Subcutaneous abdominal adipose tissue (tissue), 5 donors: ENCODE data around the gene LRTM2.

Experiments used
- H3K27ac ChIP-seq: one replicate; pipeline ENCODE4 v1.7.0; 2013; ENCODE audit warnings: low read depth, mild to moderate bottlenecking, inconsistent platforms, low read length, moderate library complexity
- H3K27me3 ChIP-seq, 5 donors: one replicate each; pipeline ENCODE4 v1.7.0; 2013; ENCODE audit warnings: low read length in 5 of 5, inconsistent platforms in 1 of 5; ENCODE audit not compliant: control insufficient read depth in 5 of 5, insufficient read depth in 4 of 5
- H3K36me3 ChIP-seq, 5 donors: one replicate each; pipeline ENCODE4 v1.7.0; 2013; ENCODE audit warnings: low read length in 5 of 5; ENCODE audit not compliant: control insufficient read depth in 5 of 5, insufficient read depth in 5 of 5
- H3K4me1 ChIP-seq, 5 donors: one replicate each; pipeline ENCODE4 v1.7.0; 2013; ENCODE audit warnings: low read length in 5 of 5, mild to moderate bottlenecking in 3 of 5, moderate library complexity in 1 of 5; ENCODE audit not compliant: control insufficient read depth in 5 of 5, insufficient read depth in 5 of 5
- H3K4me3 ChIP-seq, 5 donors: one replicate each; pipeline ENCODE4 v1.7.0; 2013; ENCODE audit warnings: low read length in 5 of 5, low read depth in 1 of 5
- H3K9ac ChIP-seq, 5 donors: one replicate each; pipeline ENCODE4 v1.7.0; 2013; ENCODE audit warnings: low read length in 5 of 5, mild to moderate bottlenecking in 4 of 5, moderate library complexity in 3 of 5
- H3K9me3 ChIP-seq, 5 donors: one replicate each; pipeline ENCODE4 v1.7.0; 2013; ENCODE audit warnings: low read length in 5 of 5; ENCODE audit not compliant: control insufficient read depth in 5 of 5
- donor health status: healthy.
- donor health status: healthy.
- donor health status: healthy.
- donor health status: healthy.
- donor health status: healthy.

The LRTM2 gene

DNA sequence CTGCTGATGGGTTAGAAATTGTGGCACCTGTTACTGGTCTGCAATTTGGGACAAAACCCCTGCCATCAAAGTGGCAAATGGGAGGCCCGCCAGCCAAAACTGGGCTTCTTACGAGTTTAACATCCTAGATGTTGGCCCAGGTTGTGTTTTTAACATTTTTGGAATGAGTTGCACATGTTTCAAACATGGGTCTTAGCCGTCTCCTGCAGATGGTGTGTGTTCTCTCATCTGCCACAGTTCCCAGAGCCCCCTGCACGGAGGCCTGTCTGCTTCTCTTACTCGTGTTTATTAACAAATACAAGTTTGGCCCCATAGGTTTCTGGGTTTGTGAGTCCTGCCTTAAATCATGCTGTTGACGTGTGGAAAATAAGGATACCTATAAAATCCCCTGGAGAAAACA lies 51.6 kb downstream of the LRTM2 start:
- Histone ChIP-seq H3K9ac (no peak overlapping the region), H3K27me3 (peaks cover 0 to 9% (median 2%) of the 10 kb centered on the region in 5 donors), H3K27ac (no peak overlapping the region), H3K4me1 (no peaks in the 10 kb centered on the region), H3K4me3 (no peak overlapping the region), H3K36me3 (no peaks in the 10 kb centered on the region), H3K9me3 (peaks cover 0 to 20% (median 10%) of the 10 kb centered on the region in 5 donors)

GRCh38 chr12:1872448-1872847 lies 52.1 kb downstream of the LRTM2 start:
- no peak overlapping the region for H3K27ac ChIP-seq
- no peaks in the 10 kb centered on the region for H3K36me3 ChIP-seq
- H3K27me3 ChIP-seq = peaks cover 0 to 13% (median 2%) of the 10 kb centered on the region in 5 donors
- peaks cover 0 to 20% (median 10%) of the 10 kb centered on the region in 5 donors for H3K9me3 ChIP-seq
- no peaks in the 10 kb centered on the region for H3K4me1 ChIP-seq
- no peak overlapping the region for H3K4me3 ChIP-seq
- H3K9ac ChIP-seq = no peak overlapping the region

DNA sequence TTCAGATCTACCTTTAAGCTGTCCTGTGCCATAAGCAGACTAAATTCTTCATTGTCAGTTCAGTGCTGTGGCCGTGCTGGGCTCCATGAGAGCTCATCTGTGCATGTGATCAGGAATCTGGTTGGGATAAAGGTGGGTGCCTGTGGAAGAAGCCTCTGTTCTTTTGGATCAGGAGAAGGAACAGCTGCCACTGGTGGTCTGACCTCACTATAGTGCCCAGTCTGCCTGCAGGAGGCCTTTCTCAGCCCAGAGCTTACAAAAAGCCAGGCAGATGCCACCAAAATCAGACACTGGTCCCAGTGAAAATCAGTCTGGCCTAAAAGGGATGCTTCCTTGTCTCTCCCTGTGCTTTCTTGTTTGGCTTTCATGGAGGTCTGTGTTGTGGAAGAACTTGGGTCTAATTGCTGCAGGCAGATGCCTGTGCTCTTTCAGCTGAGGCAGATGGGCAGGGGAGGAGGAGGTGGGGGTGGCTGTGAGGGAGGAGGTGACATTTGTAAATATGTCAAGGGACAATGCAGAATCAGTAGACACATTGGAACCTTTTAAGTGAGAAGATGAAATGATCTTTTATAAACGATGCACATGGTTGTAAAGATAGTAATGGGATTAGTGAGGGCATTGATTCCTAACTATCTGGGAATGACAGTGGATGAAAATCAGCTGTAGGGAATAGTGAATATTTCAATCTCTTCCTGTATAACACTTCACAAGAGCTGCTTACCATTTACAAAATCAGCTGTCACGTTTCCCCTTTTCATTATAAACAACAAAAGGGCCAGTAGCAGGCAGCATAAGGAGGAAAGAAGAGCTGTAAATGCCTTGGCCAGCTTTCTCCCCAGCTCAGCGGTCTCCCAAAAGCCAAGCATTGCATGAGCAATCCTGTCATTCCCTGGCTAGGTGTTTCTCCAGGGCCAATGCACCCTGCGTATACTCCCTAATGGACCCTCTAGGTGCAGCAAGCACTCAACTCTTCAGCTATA lies 53.5 kb downstream of the LRTM2 start:
- Histone ChIP-seq H3K4me1 (no peaks in the 10 kb centered on the region), H3K9ac (no peak overlapping the region), H3K9me3 (peaks cover 0 to 16% (median 3%) of the 10 kb centered on the region in 5 donors), H3K27ac (no peak overlapping the region), H3K36me3 (no peaks in the 10 kb centered on the region), H3K27me3 (peaks cover 0 to 9% (median 2%) of the 10 kb centered on the region in 5 donors), H3K4me3 (no peak overlapping the region)

DNA sequence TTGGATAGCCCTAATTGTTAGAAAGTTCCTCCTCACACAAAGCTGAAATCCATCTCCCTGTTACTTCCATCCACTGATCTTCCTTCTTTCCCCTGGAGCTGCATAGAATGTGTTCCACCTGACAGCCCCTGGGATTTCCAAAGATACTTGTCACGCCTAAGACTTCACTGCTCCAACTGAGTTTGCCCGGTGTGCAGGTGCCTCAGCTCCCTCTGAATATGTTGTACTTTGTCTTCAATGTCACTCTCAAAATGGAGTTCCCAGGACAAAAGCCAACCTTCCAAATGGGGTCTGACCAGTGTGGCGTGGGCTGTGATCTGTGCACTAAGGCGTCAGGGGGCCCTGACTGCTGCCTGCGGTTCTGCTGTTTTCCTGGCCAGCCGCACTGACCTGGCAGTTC lies 55.2 kb downstream of the LRTM2 start:
- Histone ChIP-seq H3K9ac (no peak overlapping the region), H3K4me3 (no peak overlapping the region), H3K4me1 (no peaks in the 10 kb centered on the region), H3K9me3 (peaks cover 0 to 8% (median 3%) of the 10 kb centered on the region in 5 donors), H3K36me3 (no peaks in the 10 kb centered on the region), H3K27me3 (peaks cover 0 to 12% (median 0%) of the 10 kb centered on the region in 5 donors), H3K27ac (no peak overlapping the region)

DNA sequence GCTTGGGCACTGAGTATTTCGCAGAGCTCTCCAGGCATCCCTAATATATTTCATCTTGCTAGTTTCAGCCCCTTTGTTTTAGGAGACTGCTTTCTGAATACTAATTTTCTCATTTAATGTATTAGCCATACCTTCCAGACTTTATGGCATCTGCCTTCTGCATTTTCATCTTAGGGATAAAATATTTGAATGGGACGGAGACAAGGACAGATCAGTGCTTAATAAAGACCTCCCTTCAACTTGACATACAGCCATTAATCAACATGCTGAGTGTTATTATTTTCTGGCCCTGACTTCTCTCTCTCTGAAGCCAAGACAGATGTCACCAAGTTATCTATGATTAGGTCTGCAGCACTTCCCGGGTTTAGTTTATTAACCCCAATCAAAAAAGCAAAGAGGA lies 55.7 kb downstream of the LRTM2 start:
- H3K27me3 ChIP-seq = peaks cover 0 to 12% (median 0%) of the 10 kb centered on the region in 5 donors
- no peak overlapping the region for H3K9ac ChIP-seq
- H3K9me3 ChIP-seq = peaks cover 0 to 5% (median 2%) of the 10 kb centered on the region in 5 donors
- H3K27ac ChIP-seq = no peak overlapping the region
- H3K36me3 ChIP-seq = no peaks in the 10 kb centered on the region
- H3K4me1 ChIP-seq = no peaks in the 10 kb centered on the region
- no peak overlapping the region for H3K4me3 ChIP-seq

GRCh38 chr12:1877169-1877878 lies 57.0 kb downstream of the LRTM2 start:
- no peaks in the 10 kb centered on the region for H3K4me1 ChIP-seq
- no peak overlapping the region for H3K27ac ChIP-seq
- H3K27me3 ChIP-seq = peaks cover 0 to 12% (median 0%) of the 10 kb centered on the region in 5 donors
- H3K9ac ChIP-seq = no peak overlapping the region
- no peaks in the 10 kb centered on the region for H3K9me3 ChIP-seq
- H3K4me3 ChIP-seq = no peak overlapping the region
- no peaks in the 10 kb centered on the region for H3K36me3 ChIP-seq

- no peaks in the 10 kb centered on the region for H3K36me3 ChIP-seq
- no peak overlapping the region for H3K27ac ChIP-seq
- no peaks in the 10 kb centered on the region for H3K4me1 ChIP-seq
- no peak overlapping the region for H3K4me3 ChIP-seq
- H3K9ac ChIP-seq = no peak overlapping the region
- H3K9me3 ChIP-seq = no peaks in the 10 kb centered on the region
- peaks cover 0 to 12% (median 0%) of the 10 kb centered on the region in 5 donors for H3K27me3 ChIP-seq
Observed at GRCh38 chr12:1878214-1878613, 57.8 kb downstream of the LRTM2 start.

GRCh38 chr12:1878695-1879094 lies 58.3 kb downstream of the LRTM2 start:
- Histone ChIP-seq H3K9me3 (no peaks in the 10 kb centered on the region), H3K4me1 (no peaks in the 10 kb centered on the region), H3K4me3 (no peak overlapping the region), H3K9ac (no peak overlapping the region), H3K27me3 (peaks cover 0 to 12% (median 0%) of the 10 kb centered on the region in 5 donors), H3K27ac (no peak overlapping the region), H3K36me3 (no peaks in the 10 kb centered on the region)

GRCh38 chr12:1879633-1880032 lies 59.3 kb downstream of the LRTM2 start:
- no peak overlapping the region for H3K4me3 ChIP-seq
- H3K27me3 ChIP-seq = peaks cover 0 to 12% (median 0%) of the 10 kb centered on the region in 5 donors
- no peak overlapping the region for H3K9ac ChIP-seq
- no peak overlapping the region for H3K27ac ChIP-seq
- no peaks in the 10 kb centered on the region for H3K9me3 ChIP-seq
- H3K36me3 ChIP-seq = no peaks in the 10 kb centered on the region
- no peaks in the 10 kb centered on the region for H3K4me1 ChIP-seq
